ENCODE measurements around the gene TMEM192.
"Not testable (repeated sequence)": the region's sequence is repeated elsewhere in the genome, so short reads cannot be mapped to it uniquely, and the experiment has no call there.

The TMEM192 gene

DNA sequence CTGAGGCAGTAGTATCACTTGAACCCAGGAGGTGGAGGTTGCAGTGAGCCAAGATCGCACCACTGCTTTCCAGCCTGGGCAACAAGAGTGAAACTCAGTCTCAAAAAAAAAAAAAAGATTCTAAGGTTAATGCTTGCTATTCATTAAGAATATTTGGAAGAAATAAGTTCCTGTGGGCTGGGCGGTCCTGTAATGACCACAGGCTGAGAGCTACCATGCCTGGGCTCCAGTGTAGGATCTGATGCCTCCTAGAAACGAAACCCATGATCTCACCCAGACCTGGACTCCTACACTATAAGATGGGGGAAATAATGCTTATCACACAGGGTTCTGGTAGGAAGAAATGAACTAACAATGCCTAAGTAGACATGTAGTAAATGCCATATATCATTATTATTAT is 17.8 kb downstream of the TMEM192 start:
- no peak for TF ChIP-seq EZH2 (optimal IDR thresholded peaks at IDR 0.05; ENCODE audit: low read depth, low read length)
- TF ChIP-seq CTCF (IDR thresholded peaks at IDR 0.05; ENCODE audit: low read length): no peak
- TF ChIP-seq EZH2phosphoT487 (IDR thresholded peaks at IDR 0.05; ENCODE audit: low read length): no peak

DNA sequence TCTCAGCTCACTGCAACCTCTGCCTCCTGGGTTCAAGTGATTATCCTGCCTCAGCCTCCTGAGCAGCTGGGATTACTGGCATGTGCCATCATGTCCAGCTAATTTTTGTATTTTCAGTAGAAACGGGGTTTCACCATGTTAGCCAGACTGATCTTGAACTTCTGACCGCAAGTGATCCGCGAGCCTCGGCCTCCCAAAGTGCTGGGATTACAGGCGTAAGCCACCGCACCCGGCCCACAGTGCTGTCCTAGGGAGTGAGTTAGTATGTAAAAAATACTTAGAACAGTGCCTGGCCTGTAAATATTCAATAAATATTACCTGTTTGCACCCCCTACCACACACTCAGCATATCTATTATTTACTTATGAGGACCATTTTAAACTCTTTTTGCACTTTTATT is 20.5 kb downstream of the TMEM192 start:
- not testable (repeated sequence) for H3K79me2 ChIP-seq (ENCODE audit: low read length)

More for the DNA sequence above, 17.8 kb downstream of the TMEM192 start:
- no peak overlapping the region for H3K4me3 ChIP-seq (ENCODE audit: low read length)
- no peaks in the 10 kb centered on the region for H3K79me2 ChIP-seq (ENCODE audit: low read length)
- H3K36me3 ChIP-seq (replicated peaks; ENCODE audit: insufficient read depth, low read length): no peaks in the 10 kb centered on the region
- H3K4me1 ChIP-seq (ENCODE audit: low read length): no peaks in the 10 kb centered on the region
- no peak overlapping the region for H3K27ac ChIP-seq (ENCODE audit: low read length)
- H4K20me1 ChIP-seq (ENCODE audit: insufficient read depth, low read length): no peaks in the 10 kb centered on the region
- H3K27me3 ChIP-seq (replicated peaks; ENCODE audit: insufficient read depth, low read length): no peaks in the 10 kb centered on the region
- no peak overlapping the region for H3K4me2 ChIP-seq (ENCODE audit: low read depth, low read length)
- no peaks in the 10 kb centered on the region for H3F3A ChIP-seq (ENCODE audit: insufficient read depth, low read length)
- H3K9ac ChIP-seq (ENCODE audit: low read length): no peak overlapping the region
- no peak overlapping the region for H2AFZ ChIP-seq (ENCODE audit: low read length)
- DNase-seq: no peak
- no peaks in the 10 kb centered on the region for H3K9me2 ChIP-seq (replicated peaks; ENCODE audit: insufficient read depth, low read length)
- H3K9me3 ChIP-seq (replicated peaks; ENCODE audit: insufficient read depth, low read length): no peaks in the 10 kb centered on the region

GRCh38 chr4:165088366-165088765 is 24.3 kb downstream of the TMEM192 start:
- Histone ChIP-seq H3K79me2 (ENCODE audit: low read length) (no peaks in the 10 kb centered on the region), H3K36me3 (replicated peaks; ENCODE audit: insufficient read depth, low read length) (no peaks in the 10 kb centered on the region), H3K4me3 (ENCODE audit: low read length) (no peak overlapping the region), H3K9me2 (replicated peaks; ENCODE audit: insufficient read depth, low read length) (no peaks in the 10 kb centered on the region), H3F3A (ENCODE audit: insufficient read depth, low read length) (no peaks in the 10 kb centered on the region), H3K27me3 (replicated peaks; ENCODE audit: insufficient read depth, low read length) (no peaks in the 10 kb centered on the region), H2AFZ (ENCODE audit: low read length) (no peak overlapping the region), H3K4me2 (ENCODE audit: low read depth, low read length) (no peak overlapping the region), H3K9ac (ENCODE audit: low read length) (no peak overlapping the region), H4K20me1 (ENCODE audit: insufficient read depth, low read length) (no peaks in the 10 kb centered on the region), H3K9me3 (replicated peaks; ENCODE audit: insufficient read depth, low read length) (no peaks in the 10 kb centered on the region), H3K27ac (ENCODE audit: low read length) (no peak overlapping the region), H3K4me1 (ENCODE audit: low read length) (no peaks in the 10 kb centered on the region)
- TF ChIP-seq EZH2phosphoT487 (IDR thresholded peaks at IDR 0.05; ENCODE audit: low read length): no peak
- DNase-seq: no peak

More for the DNA sequence above, 20.5 kb downstream of the TMEM192 start:
- H3K4me2 ChIP-seq (ENCODE audit: low read depth, low read length); H4K20me1 ChIP-seq (ENCODE audit: insufficient read depth, low read length); H3K27ac ChIP-seq (ENCODE audit: low read length); H3K4me1 ChIP-seq (ENCODE audit: low read length); H3K9me2 ChIP-seq (replicated peaks; ENCODE audit: insufficient read depth, low read length); H3F3A ChIP-seq (ENCODE audit: insufficient read depth, low read length); DNase-seq; H3K36me3 ChIP-seq (replicated peaks; ENCODE audit: insufficient read depth, low read length); H3K27me3 ChIP-seq (replicated peaks; ENCODE audit: insufficient read depth, low read length); H2AFZ ChIP-seq (ENCODE audit: low read length); H3K4me3 ChIP-seq (ENCODE audit: low read length); H3K9ac ChIP-seq (ENCODE audit: low read length); H3K9me3 ChIP-seq (replicated peaks; ENCODE audit: insufficient read depth, low read length): not testable (repeated sequence)

GRCh38 chr4:165085946-165086345 is 26.7 kb downstream of the TMEM192 start:
- Histone ChIP-seq H3K79me2 (ENCODE audit: low read length) (no peaks in the 10 kb centered on the region), H3K4me3 (ENCODE audit: low read length) (no peak overlapping the region), H4K20me1 (ENCODE audit: insufficient read depth, low read length) (no peaks in the 10 kb centered on the region), H3K9me3 (replicated peaks; ENCODE audit: insufficient read depth, low read length) (no peaks in the 10 kb centered on the region), H3K9ac (ENCODE audit: low read length) (no peak overlapping the region), H3K27ac (ENCODE audit: low read length) (no peak overlapping the region), H3K9me2 (replicated peaks; ENCODE audit: insufficient read depth, low read length) (no peaks in the 10 kb centered on the region), H2AFZ (ENCODE audit: low read length) (no peak overlapping the region), H3F3A (ENCODE audit: insufficient read depth, low read length) (no peaks in the 10 kb centered on the region), H3K36me3 (replicated peaks; ENCODE audit: insufficient read depth, low read length) (no peaks in the 10 kb centered on the region), H3K4me2 (ENCODE audit: low read depth, low read length) (no peak overlapping the region), H3K4me1 (ENCODE audit: low read length) (no peaks in the 10 kb centered on the region), H3K27me3 (replicated peaks; ENCODE audit: insufficient read depth, low read length) (no peaks in the 10 kb centered on the region)
- TF ChIP-seq EZH2phosphoT487 (IDR thresholded peaks at IDR 0.05; ENCODE audit: low read length) (no peak), CTCF (IDR thresholded peaks at IDR 0.05; ENCODE audit: low read length) (no peak), EZH2 (optimal IDR thresholded peaks at IDR 0.05; ENCODE audit: low read depth, low read length) (no peak)
- no peak for DNase-seq

DNA sequence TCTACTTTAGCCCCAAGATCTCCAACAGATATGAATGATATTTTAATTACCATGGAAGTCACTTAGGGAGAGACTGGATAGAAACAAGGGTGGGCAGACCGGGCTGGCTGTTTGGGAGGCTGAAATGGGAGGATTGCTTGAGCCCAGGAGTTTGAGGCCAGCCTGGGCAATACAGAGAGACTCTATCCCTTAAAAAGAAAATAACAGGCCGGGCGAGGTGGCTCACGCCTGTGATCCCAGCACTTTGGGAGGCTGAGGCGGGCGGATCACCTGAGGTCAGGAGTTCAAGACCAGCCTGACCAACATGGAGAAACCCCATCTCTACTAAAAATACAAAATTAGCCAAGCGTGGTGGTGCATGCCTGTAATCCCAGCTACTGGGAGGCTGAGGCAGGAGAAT is 27.9 kb downstream of the TMEM192 start:
- DNase-seq; H3K4me1 ChIP-seq (ENCODE audit: low read length); H3F3A ChIP-seq (ENCODE audit: insufficient read depth, low read length); H3K4me3 ChIP-seq (ENCODE audit: low read length); H3K36me3 ChIP-seq (replicated peaks; ENCODE audit: insufficient read depth, low read length); H3K9me3 ChIP-seq (replicated peaks; ENCODE audit: insufficient read depth, low read length); H2AFZ ChIP-seq (ENCODE audit: low read length); H3K4me2 ChIP-seq (ENCODE audit: low read depth, low read length); H3K27me3 ChIP-seq (replicated peaks; ENCODE audit: insufficient read depth, low read length); H4K20me1 ChIP-seq (ENCODE audit: insufficient read depth, low read length); H3K79me2 ChIP-seq (ENCODE audit: low read length); H3K9ac ChIP-seq (ENCODE audit: low read length); H3K27ac ChIP-seq (ENCODE audit: low read length); H3K9me2 ChIP-seq (replicated peaks; ENCODE audit: insufficient read depth, low read length): not testable (repeated sequence)

All from MM.1S (cell line).